ENCODE data around the gene ZNF773.

The ZNF773 gene

DNA sequence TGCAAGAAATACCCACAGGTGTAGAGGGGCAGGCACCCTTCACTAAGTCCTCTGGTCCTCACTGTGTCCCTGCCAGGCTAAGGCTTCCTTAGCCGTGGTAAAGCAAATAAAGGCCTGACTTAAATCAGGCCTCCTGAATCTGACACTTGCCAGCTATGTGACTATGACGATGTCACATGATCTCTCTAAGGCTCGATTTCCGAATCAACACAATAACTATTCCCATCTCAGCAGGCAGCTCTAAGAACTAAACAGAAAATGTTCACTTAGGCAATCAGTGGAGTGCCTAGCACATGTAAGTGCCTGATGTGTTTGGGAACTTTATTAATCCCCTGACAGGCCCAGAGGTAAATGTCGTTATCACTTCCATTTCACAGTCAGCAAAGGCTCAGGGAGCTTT, 57.9 kb downstream of the ZNF773 start:
- no peak for DNase-seq (ENCODE audit: extremely low read depth in 1 of 2, low read depth in 1 of 2)

Measured in stimulated activated CD8-positive, alpha-beta memory T cell treated with anti-CD3 and anti-CD28 coated beads, Interleukin-7, amount 100 ng/mL, for 48 hours (primary cell).